Neuron (in vitro differentiated cells): Measurements from ENCODE around the gene AOC1.
"Not testable (repeated sequence)": the region's sequence is repeated elsewhere in the genome, so short reads cannot be mapped to it uniquely, and the experiment has no call there.

Experiments used
- H2AFZ ChIP-seq: one replicate; pipeline ENCODE4 v1.6.1; 2013; ENCODE audit warnings: low read depth, mild to moderate bottlenecking, inconsistent platforms, low read length, moderate library complexity
- H3K27me3 ChIP-seq: one replicate; pipeline ENCODE4 v1.6.1; 2013; ENCODE audit warnings: low read length; ENCODE audit not compliant: insufficient read depth
- H3K36me3 ChIP-seq: one replicate; pipeline ENCODE4 v1.6.1; 2013; ENCODE audit warnings: low read length; ENCODE audit not compliant: insufficient read depth
- H3K4me1 ChIP-seq: one replicate; pipeline ENCODE4 v1.6.1; 2013; ENCODE audit warnings: low read length; ENCODE audit not compliant: insufficient read depth
- H3K4me3 ChIP-seq: 2 replicates; pipeline ENCODE4 v1.5.1; 2013; ENCODE audit warnings: mild to moderate bottlenecking, low read length, moderate library complexity
- H3K9me3 ChIP-seq: one replicate; pipeline ENCODE4 v1.6.1; 2013; ENCODE audit warnings: low read length

The AOC1 gene

DNA sequence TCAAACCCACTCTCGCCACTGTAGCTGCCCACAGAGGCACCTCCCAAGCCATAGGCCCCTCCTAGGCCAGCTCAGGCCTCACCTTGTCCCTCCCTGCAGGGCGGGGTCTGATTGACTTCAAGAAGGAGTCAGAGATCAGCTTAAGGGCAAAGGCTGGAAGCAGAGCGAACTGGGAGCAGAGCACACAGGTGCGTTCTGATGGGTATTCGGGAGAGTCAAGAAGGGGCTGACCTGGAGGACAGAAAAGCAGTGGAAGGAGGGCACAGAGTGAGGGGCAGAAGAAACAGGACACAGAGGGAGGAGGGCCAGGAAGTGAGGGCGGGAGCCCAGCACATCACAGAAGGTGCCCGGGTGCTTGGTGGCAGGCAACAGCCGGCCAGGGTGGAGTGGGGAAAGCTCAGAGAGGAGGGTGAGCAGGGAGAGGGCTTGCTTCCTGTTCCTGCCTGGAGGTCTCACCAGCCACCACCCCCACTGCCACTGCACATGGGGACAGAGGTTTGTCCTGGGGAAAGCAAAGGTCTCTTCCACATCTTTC lies at the start of gene AOC1:
Gene AOC1, plus strand, starts transcription at position 147 of the 535 bp plus-strand sequence. CDS start 3,954 bp downstream, outside the sequence.
- no peaks in the 10 kb centered on the region for H3K9me3 ChIP-seq
- no peaks in the 10 kb centered on the region for H3K36me3 ChIP-seq
- no peak within 1 kb of the TSS for H2AFZ ChIP-seq
- no peaks in the 10 kb centered on the region for H3K4me1 ChIP-seq
- H3K27me3 ChIP-seq, result peaks cover 15% of the 10 kb centered on the region
- H3K4me3 ChIP-seq, result no peak within 1 kb of the TSS

GRCh38 chr7:150803161-150803860 lies 49.0 kb upstream of the AOC1 start:
- no peaks in the 10 kb centered on the region for H3K4me1 ChIP-seq
- H3K9me3 ChIP-seq, result peaks cover 6% of the 10 kb centered on the region
- peaks cover 52% of the 10 kb centered on the region for H3K27me3 ChIP-seq

GRCh38 chr7:150804802-150805201 lies 47.5 kb upstream of the AOC1 start:
- Histone ChIP-seq H3K4me3 (no peak overlapping the region), H3K9me3 (peaks cover 5% of the 10 kb centered on the region), H3K36me3 (no peaks in the 10 kb centered on the region), H3K27me3 (peaks cover 38% of the 10 kb centered on the region), H2AFZ (no peak overlapping the region), H3K4me1 (no peaks in the 10 kb centered on the region)

More at GRCh38 chr7:150803161-150803860, 49.0 kb upstream of the AOC1 start:
- Histone ChIP-seq H2AFZ (no peak overlapping the region), H3K4me3 (no peak overlapping the region), H3K36me3 (no peaks in the 10 kb centered on the region)

- Histone ChIP-seq H3K4me1 (no peaks in the 10 kb centered on the region), H3K27me3 (peaks cover 28% of the 10 kb centered on the region), H3K36me3 (no peaks in the 10 kb centered on the region), H3K4me3 (no peak overlapping the region), H2AFZ (no peak overlapping the region), H3K9me3 (peaks cover 2% of the 10 kb centered on the region)
Measured at GRCh38 chr7:150805864-150806263, 46.5 kb upstream of the AOC1 start.

GRCh38 chr7:150806454-150806853 lies 45.9 kb upstream of the AOC1 start:
- no peaks in the 10 kb centered on the region for H3K36me3 ChIP-seq
- peaks cover 2% of the 10 kb centered on the region for H3K9me3 ChIP-seq
- H2AFZ ChIP-seq, result no peak overlapping the region
- peaks cover 22% of the 10 kb centered on the region for H3K27me3 ChIP-seq
- H3K4me3 ChIP-seq, result no peak overlapping the region
- no peaks in the 10 kb centered on the region for H3K4me1 ChIP-seq

DNA sequence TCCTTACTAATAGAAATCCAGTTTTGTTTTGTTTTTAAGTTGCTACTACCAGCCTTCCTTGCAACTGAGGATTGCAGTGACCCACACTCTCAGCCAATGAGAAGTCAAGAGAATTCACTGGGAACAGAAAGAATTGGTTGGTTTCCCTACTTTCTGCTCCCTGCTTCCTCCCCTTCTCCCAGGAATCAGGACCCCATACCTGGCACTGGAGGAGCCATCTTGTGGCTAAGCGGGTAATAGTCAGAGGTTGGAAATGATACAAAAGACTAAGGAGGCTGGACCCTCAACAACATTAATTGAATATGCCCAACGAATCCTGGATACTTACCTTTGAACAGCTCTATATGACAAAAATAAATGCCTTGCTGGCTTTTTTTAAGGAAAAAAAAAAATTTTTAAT lies 45.5 kb upstream of the AOC1 start:
- Histone ChIP-seq H3K36me3 (no peaks in the 10 kb centered on the region), H2AFZ (no peak overlapping the region), H3K4me1 (no peaks in the 10 kb centered on the region), H3K4me3 (no peak overlapping the region), H3K27me3 (peaks cover 18% of the 10 kb centered on the region), H3K9me3 (peaks cover 2% of the 10 kb centered on the region)

GRCh38 chr7:150807616-150808438 lies 44.5 kb upstream of the AOC1 start:
- not testable (repeated sequence) for H3K4me1 ChIP-seq, H3K9me3 ChIP-seq, H3K36me3 ChIP-seq, H3K27me3 ChIP-seq, H3K4me3 ChIP-seq, H2AFZ ChIP-seq

- Histone ChIP-seq H3K4me3 (no peak overlapping the region), H3K9me3 (no peaks in the 10 kb centered on the region), H3K4me1 (no peaks in the 10 kb centered on the region), H3K27me3 (no peaks in the 10 kb centered on the region), H3K36me3 (no peaks in the 10 kb centered on the region), H2AFZ (no peak overlapping the region)
Measured at GRCh38 chr7:150814328-150815001, 37.9 kb upstream of the AOC1 start.

GRCh38 chr7:150818971-150819370 lies 33.3 kb upstream of the AOC1 start:
- Histone ChIP-seq H2AFZ (no peak overlapping the region), H3K27me3 (no peaks in the 10 kb centered on the region), H3K36me3 (no peaks in the 10 kb centered on the region), H3K4me1 (no peaks in the 10 kb centered on the region), H3K4me3 (no peak overlapping the region), H3K9me3 (no peaks in the 10 kb centered on the region)

- no peaks in the 10 kb centered on the region for H3K36me3 ChIP-seq
- no peaks in the 10 kb centered on the region for H3K4me1 ChIP-seq
- no peaks in the 10 kb centered on the region for H3K9me3 ChIP-seq
- H3K4me3 ChIP-seq, result no peak overlapping the region
- no peaks in the 10 kb centered on the region for H3K27me3 ChIP-seq
- H2AFZ ChIP-seq, result no peak overlapping the region
Measured at GRCh38 chr7:150820148-150820547, 32.2 kb upstream of the AOC1 start.

DNA sequence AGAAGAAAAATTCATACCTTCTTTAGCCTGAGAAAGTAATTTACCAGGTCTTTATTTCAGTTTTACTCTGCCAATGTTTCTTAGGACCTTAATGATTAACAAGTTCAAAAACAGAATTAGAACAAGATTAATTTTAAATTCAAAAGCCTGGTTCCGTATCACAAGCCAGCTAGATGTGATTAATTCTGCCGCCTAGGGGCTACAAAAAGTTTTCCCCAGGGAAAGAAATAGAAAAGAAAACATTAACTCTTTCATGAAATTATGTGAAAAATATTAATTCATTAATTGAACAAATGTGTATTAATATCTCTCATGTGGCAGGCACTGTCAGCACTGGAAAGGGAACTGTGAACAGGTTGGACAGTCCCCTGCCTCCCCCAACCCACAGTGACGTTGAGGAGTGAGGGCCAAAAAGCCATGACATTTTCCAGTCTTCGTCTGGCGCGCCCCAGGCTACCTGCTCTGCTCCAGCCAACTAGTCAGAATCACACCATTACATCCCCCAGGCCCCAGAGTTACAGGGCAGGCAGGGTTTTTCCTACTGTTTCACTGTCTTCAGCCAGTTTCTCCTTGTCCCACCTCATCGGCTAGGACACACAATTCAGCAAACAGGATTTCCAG lies 31.6 kb upstream of the AOC1 start:
- Histone ChIP-seq H2AFZ (no peak overlapping the region), H3K9me3 (no peaks in the 10 kb centered on the region), H3K4me1 (no peaks in the 10 kb centered on the region), H3K36me3 (no peaks in the 10 kb centered on the region), H3K27me3 (no peaks in the 10 kb centered on the region), H3K4me3 (no peak overlapping the region)

DNA sequence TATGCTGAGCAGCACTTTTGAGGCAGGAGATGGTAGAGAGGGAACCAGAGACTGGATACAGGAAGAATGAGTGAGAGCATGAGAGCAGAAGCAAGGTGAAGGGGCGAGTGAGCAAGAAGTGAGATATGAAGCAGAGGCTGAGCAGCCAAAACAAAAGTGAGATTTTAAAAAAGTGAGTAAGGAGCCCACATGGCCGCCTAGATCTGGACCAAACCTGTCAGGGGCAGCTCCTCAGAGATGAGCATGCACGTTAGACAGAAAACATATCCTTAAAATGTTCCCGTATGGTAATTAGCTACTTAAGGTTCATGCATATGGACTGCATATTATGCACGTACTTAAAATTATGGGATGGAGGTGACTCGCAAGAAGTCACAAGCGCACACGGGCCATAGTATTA lies 29.3 kb upstream of the AOC1 start:
- Histone ChIP-seq H3K27me3 (no peaks in the 10 kb centered on the region), H3K36me3 (no peaks in the 10 kb centered on the region), H3K9me3 (no peaks in the 10 kb centered on the region), H2AFZ (no peak overlapping the region), H3K4me1 (no peaks in the 10 kb centered on the region), H3K4me3 (no peak overlapping the region)
